Large intestine (tissue), 12 donors: ENCODE data around the gene CCDC77. TPM values are rescaled to one million over a fixed set of nuclear protein-coding genes. Genes with fewer than 3 reads are reported as not detected.
"Not testable (repeated sequence)": the region's sequence is repeated elsewhere in the genome, so short reads cannot be mapped to it uniquely, and the experiment has no call there.

Experiments
- DNase-seq, 2 donors: peaks; one replicate each; pipeline versions ENCODE4 v3.0.0 to v3.0.0-alpha.2; 2013
- H3K27ac ChIP-seq: one replicate; pipeline ENCODE4 v1.5.1; 2013; ENCODE audit warnings: low read length
- H3K27me3 ChIP-seq: 2 replicates; pipeline ENCODE4 v1.6.1; 2013; ENCODE audit warnings: low read length; ENCODE audit not compliant: control insufficient read depth, insufficient read depth
- H3K36me3 ChIP-seq: 2 replicates; pipeline ENCODE4 v1.6.1; 2013; ENCODE audit warnings: low read length; ENCODE audit not compliant: control insufficient read depth, insufficient read depth
- H3K4me1 ChIP-seq: one replicate; pipeline ENCODE4 v1.6.1; 2013; ENCODE audit warnings: low read length; ENCODE audit not compliant: control insufficient read depth, insufficient read depth
- H3K4me3 ChIP-seq: one replicate; pipeline ENCODE4 v1.5.1; 2013; ENCODE audit warnings: low read length
- H3K9me3 ChIP-seq: one replicate; pipeline ENCODE4 v1.6.1; 2013; ENCODE audit warnings: mild to moderate bottlenecking, low read depth, low read length, moderate library complexity; ENCODE audit not compliant: control insufficient read depth
- WGBS: methylation state at CpG from one replicate; pipeline ENCODE4 v1.1.5; 2013; ENCODE audit warnings: low lambda C conversion rate; ENCODE audit not compliant: insufficient coverage; 5-methylcytosine and 5-hydroxymethylcytosine counted together
- long read RNA-seq, 11 donors: transcript quantifications; one replicate each; lab custom pipeline, GENCODE V29; 2026
- polyA plus RNA-seq: library from polyadenylated mRNA; unstranded; fragments of 120-200 nt; gene quantifications from one replicate; pipeline ENCODE4 v1.2.1, GENCODE V29; 2013

Gene CCDC77
- 12.0 TPM for polyA plus RNA-seq
- long read RNA-seq, donor 1 = 0 reads
- long read RNA-seq, donor 2, partial matches to known transcripts = 0 of 2 reads
- long read RNA-seq, donor 2, other reads (novel, unspliced or antisense) = 0 of 2 reads
- long read RNA-seq, donor 3 = 0 reads
- long read RNA-seq, donor 4 = 0 reads
- long read RNA-seq, donor 5, partial matches to known transcripts = 0 of 2 reads
- long read RNA-seq, donor 5, other reads (novel, unspliced or antisense) = 0 of 2 reads
- long read RNA-seq, donor 6 = 0 reads
- long read RNA-seq, donor 7, partial matches to known transcripts = 0 of 1 reads
- long read RNA-seq, donor 7, other reads (novel, unspliced or antisense) = 0 of 1 reads
- long read RNA-seq, donor 8, partial matches to known transcripts = 0 of 2 reads
- long read RNA-seq, donor 8, other reads (novel, unspliced or antisense) = 0 of 2 reads
- long read RNA-seq, donor 9, partial matches to known transcripts = 0 of 3 reads
- long read RNA-seq, donor 9, other reads (novel, unspliced or antisense) = 0 of 3 reads
- long read RNA-seq, donor 10 = 0 reads
- long read RNA-seq, donor 11 = 0 reads

DNA sequence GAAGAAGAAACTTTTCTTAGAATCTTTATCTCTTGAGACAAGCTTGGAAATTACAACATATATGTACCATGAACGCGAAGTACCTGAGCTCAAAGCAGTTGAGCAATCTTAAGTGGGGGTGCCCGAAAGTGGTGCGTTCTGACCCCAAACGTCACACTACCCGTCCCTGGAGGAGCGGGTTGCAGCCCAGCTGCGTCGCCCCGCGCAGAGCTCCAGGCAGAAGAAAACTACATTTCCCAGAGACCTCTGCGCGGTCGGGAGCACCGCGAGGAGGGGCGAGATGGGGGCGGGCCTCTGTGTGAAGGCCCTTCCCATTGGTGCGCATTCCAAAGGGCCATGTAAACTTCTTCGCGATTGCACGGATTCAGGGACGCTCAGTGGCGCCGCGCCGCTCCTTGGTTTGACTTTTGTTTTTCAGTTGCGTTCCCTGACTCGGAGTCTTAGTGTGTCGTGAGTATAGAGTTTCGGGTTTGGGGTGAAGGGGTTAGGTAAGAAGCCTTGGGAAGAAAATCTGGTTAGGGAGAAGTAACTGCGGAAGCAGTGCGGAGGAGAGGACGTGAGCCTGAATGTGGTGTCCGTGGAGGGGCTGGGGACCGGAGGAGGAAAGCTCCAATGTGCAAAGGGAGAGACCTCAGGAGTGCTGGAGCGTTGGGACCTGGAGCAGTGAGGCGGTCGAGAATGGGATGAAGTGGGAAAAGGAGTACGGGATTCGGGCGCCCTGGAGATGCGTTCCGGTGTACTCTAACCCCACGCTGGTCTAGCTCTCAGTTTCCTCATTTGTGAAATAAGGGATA, at the start of gene CCDC77:
CCDC77 (plus strand) TSS at position 410 of the 794 bp plus-strand sequence. CDS start 7,740 bp downstream, outside the sequence.
- WGBS = 0% methylated on average over 1 of the region's 45 CpGs
- peak; percentile 94 to 95 for DNase-seq
- no peaks in the 10 kb centered on the region for H3K27me3 ChIP-seq
- peak within 1 kb of the TSS; percentile 74 for H3K4me3 ChIP-seq
- H3K4me1 ChIP-seq = peaks cover 7% of the 10 kb centered on the region
- no peaks in the 10 kb centered on the region for H3K36me3 ChIP-seq
- H3K9me3 ChIP-seq = no peaks in the 10 kb centered on the region
- peak within 1 kb of the TSS; percentile 81 for H3K27ac ChIP-seq

DNA sequence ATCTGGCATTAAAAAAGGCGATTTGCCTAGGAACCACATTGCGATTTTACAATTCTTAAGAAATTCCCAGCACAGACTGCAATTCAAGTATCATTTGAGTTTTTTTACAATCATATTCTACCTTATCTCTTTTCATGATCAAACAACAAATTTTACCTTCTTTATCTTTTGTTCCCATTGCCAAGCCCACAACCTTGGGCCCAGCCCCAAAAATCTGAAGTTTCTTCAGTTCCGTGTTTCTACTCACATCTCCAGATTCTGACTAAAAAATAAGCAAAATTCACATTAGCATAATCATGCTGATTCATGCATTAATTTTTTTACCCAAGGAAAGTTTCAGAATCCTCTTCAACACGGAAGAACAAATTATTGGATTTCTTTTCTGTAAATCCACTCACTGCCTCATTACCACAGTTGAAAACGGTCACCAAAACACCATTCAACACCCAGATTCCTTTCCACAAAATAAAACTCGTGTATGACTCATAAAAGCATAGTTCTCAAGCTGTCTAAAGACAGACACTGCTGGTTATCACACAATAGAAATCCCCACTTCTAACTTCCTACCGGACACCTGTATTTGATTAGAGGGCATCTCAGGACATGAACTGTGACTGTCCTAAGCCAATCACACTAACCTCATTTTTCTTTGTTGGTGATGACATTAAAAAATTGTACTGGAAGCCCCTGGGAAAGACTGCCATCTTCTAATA, 45.0 kb upstream of the CCDC77 start:
- DNase-seq = no peak
- Histone ChIP-seq H3K27me3 (no peaks in the 10 kb centered on the region), H3K4me3 (no peak overlapping the region), H3K36me3 (peaks cover 79% of the 10 kb centered on the region), H3K4me1 (no peaks in the 10 kb centered on the region), H3K9me3 (peaks cover 15% of the 10 kb centered on the region), H3K27ac (no peak overlapping the region)
- WGBS = 90% methylated on average over 2 of the region's 7 CpGs

DNA sequence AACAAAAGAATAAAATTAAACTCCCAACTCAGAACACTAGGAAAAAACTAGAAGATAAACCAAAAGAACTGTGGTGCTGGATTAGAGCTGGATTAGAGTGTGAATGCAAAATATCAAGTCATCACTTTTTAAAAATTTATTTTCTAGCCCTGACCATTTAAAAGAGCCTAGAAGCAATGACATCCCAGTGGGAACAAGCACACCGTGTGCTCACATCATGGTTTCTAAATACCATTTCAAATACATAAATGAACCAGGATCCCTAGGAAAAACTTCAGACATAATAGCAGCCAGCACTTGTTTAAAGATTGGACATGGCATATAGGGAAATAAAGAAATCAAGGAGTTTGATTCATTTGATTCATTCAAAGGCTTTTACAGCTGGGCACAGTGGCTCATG, 42.4 kb upstream of the CCDC77 start:
- no peak for DNase-seq
- Histone ChIP-seq H3K27ac (no peak overlapping the region), H3K27me3 (no peaks in the 10 kb centered on the region), H3K4me3 (no peak overlapping the region), H3K4me1 (no peaks in the 10 kb centered on the region), H3K36me3 (peaks cover 77% of the 10 kb centered on the region), H3K9me3 (peaks cover 15% of the 10 kb centered on the region)
- no CpG with 5 or more reads among the region's 1 CpG for WGBS

DNA sequence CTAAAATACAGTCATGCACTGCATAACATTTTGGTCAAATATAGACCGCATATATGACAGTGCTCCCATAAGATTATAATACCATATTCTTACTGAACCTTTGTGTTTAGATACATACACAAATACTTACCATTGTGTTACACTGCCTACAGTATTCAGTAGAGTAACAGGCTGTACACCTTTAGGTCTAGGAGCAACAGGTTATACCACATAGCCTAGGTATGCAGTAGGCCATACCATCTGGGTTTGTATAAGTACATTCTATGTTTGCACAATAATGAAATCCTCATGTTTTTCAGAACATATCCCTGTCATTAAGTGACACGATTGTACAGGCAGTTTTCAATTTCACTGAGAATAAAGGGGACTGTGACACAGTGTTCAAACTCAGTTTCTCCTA, 34.6 kb upstream of the CCDC77 start:
- H3K4me3 ChIP-seq = no peak overlapping the region
- peaks cover 56% of the 10 kb centered on the region for H3K36me3 ChIP-seq
- H3K4me1 ChIP-seq = no peaks in the 10 kb centered on the region
- DNase-seq = no peak
- WGBS = 100% methylated on average over 2 of the region's 2 CpGs
- peaks cover 9% of the 10 kb centered on the region for H3K9me3 ChIP-seq
- H3K27me3 ChIP-seq = no peaks in the 10 kb centered on the region
- no peak overlapping the region for H3K27ac ChIP-seq

DNA sequence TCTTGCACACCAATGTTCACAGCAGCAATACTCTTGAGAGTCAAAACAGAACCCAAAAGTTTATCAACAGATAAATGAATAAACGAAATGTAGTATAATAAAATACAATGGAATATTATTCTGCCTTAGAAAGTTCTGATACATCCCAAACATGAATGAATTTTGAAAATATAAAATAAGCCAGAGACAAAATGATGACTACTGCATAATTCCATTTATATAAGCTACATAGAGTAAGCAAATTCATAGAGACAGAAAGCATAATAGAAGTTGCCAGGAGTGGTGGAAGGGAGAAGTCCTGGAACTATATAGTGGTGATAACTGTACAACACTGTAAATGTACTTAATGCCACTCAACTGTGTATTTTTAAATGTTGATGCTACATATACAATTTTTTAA, 33.5 kb upstream of the CCDC77 start:
- no peak overlapping the region for H3K27ac ChIP-seq
- 100% methylated on average over 1 of the region's 1 CpG for WGBS
- no peak for DNase-seq
- H3K9me3 ChIP-seq = peaks cover 9% of the 10 kb centered on the region
- H3K4me3 ChIP-seq = no peak overlapping the region
- H3K36me3 ChIP-seq = peaks cover 45% of the 10 kb centered on the region
- no peaks in the 10 kb centered on the region for H3K27me3 ChIP-seq
- H3K4me1 ChIP-seq = no peaks in the 10 kb centered on the region

DNA sequence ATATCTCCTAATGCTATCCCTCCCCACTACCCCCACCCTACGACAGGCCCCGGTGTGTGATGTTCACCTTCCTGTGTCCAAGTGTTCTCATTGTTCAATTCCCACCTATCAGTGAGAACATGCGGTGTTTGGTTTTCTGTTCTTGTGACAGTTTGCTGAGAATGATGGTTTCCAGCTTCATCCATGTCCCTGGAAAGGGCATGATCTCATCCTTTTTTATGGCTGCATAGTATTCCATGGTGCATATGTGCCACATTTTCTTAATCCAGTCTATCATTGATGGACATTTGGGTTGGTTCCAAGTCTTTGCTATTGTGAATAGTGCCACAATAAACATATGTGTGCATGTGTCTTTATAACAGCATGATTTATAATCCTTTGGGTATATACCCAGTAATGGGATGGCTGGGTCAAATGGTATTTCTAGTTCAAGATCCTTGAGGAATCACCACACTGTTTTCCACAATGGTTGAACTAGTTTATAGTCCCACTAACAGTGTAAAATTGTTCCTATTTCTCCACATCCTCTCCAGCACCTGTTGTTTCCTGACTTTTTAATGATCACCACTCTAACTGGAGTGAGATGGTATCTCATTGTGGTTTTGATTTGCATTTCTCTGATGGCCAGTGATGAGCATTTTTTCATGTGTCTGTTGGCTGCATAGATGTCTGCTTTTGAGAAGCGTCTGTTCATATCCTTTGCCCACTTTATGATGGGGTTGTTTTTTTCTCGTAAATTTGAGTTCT, 30.5 kb upstream of the CCDC77 start:
- H3K27ac ChIP-seq, DNase-seq, H3K4me3 ChIP-seq, H3K4me1 ChIP-seq, H3K9me3 ChIP-seq, H3K27me3 ChIP-seq: not testable (repeated sequence)
- H3K36me3 ChIP-seq = peaks cover 30% of the 10 kb centered on the region
- 100% methylated on average over 1 of the region's 5 CpGs for WGBS

DNA sequence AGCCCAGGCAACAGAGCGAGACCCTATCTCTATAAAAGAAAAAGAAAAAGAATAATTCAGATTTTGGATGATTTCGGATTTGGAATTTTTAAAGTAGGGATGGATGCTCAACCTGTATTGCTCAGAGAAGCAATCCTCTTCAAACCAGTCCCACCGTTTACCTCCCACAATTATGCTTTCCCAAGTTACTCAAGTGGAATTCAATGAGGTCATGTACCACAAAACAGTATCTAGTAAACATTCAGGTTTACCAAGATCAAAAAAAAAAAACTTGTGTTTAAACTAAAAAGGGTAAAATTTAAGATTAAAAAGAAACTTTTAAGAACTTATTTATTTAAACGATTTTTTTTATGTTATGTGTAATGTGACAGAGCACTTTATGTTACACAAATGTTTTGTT, 14.8 kb upstream of the CCDC77 start:
- Histone ChIP-seq H3K9me3 (no peaks in the 10 kb centered on the region), H3K36me3 (peaks cover 24% of the 10 kb centered on the region), H3K4me3 (no peak overlapping the region), H3K27me3 (no peaks in the 10 kb centered on the region), H3K27ac (no peak overlapping the region), H3K4me1 (peaks cover 5% of the 10 kb centered on the region)
- WGBS = 50% methylated on average over 1 of the region's 4 CpGs
- DNase-seq = no peak

DNA sequence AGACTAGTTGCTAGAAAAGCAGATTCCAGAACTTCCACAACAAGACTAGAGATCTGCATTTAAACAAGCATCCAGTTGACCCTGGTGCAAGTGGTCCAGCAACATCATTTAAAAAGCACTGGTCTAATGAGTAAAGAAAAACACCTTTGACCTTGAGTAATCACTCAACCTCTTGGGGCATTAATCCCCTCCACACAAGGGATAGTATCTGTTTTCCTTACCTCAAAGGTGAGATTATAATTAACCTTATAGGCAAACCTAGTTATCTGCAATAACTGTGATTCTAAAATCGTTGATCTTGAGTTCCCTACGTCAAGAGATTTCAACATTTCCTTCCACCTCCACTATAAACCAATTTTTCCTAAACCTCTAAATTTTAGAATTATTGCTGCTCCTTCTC, 13.4 kb upstream of the CCDC77 start:
- no peaks in the 10 kb centered on the region for H3K27me3 ChIP-seq
- H3K9me3 ChIP-seq = no peaks in the 10 kb centered on the region
- peaks cover 13% of the 10 kb centered on the region for H3K36me3 ChIP-seq
- peaks cover 5% of the 10 kb centered on the region for H3K4me1 ChIP-seq
- peak overlapping the region; percentile 93 for H3K27ac ChIP-seq
- WGBS = 13% methylated on average over 2 of the region's 2 CpGs
- DNase-seq = peak in 1 of 2 donors; percentile 12
- H3K4me3 ChIP-seq = peak overlapping the region; percentile 79

DNA sequence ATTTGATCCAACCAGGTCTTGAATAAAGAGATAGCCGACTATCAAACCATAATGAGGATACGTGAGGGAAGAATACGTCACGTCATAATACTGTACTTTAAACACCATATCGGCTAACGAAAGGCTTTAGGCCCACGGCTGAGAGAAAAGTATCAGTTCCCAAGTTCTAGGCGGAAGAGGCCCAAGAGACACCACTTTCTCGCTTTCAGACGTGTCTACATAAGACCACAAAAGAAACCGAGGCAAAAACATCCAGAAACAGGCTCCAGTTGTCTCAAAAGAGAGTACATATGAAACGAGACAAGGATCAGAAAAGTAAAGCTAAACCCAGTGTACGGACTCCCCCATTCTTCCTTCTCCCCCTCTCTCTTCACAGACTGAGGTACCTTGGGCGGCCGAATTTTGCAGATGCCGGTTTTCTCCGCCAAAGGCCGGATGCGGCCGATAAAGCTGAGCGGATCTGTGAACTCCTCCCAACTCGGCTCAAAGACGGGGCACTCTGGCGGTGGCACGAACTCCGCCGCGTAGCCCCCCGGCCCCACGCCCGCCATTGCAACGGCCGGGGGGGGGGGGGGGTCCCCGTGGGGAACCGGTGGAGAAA, 12.8 kb upstream of the CCDC77 start:
- Histone ChIP-seq H3K36me3 (peaks cover 7% of the 10 kb centered on the region), H3K4me3 (peak overlapping the region; percentile 79), H3K9me3 (no peaks in the 10 kb centered on the region), H3K27me3 (no peaks in the 10 kb centered on the region), H3K4me1 (peaks cover 5% of the 10 kb centered on the region), H3K27ac (peak overlapping the region; percentile 93)
- peak; percentile 5 to 68 for DNase-seq
- 0% methylated on average over 3 of the region's 35 CpGs for WGBS
